ENCODE data around the gene LDHA.

DNA sequence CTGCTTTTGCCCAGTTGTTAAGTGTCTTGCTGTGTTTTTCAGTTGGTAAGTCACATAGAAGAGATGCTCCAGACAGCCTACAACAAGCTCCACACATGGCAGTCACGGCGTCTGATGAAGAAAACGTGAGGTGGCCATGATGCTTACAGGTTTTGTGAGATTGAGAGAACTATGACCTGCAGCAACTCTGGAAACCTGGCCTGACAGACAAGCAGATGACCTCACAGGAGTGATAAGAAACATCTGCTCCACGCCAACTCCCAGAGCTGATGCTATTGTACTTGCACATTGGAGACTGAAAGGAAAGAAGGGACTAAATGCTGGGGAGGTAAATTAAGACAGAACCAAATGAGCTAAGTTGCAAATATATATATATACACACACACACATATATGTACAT is 28.6 kb upstream of the LDHA start:
- TF ChIP-seq POLR2A (IDR thresholded peaks at IDR 0.05): no peak
- TF ChIP-seq, protein P1, sequence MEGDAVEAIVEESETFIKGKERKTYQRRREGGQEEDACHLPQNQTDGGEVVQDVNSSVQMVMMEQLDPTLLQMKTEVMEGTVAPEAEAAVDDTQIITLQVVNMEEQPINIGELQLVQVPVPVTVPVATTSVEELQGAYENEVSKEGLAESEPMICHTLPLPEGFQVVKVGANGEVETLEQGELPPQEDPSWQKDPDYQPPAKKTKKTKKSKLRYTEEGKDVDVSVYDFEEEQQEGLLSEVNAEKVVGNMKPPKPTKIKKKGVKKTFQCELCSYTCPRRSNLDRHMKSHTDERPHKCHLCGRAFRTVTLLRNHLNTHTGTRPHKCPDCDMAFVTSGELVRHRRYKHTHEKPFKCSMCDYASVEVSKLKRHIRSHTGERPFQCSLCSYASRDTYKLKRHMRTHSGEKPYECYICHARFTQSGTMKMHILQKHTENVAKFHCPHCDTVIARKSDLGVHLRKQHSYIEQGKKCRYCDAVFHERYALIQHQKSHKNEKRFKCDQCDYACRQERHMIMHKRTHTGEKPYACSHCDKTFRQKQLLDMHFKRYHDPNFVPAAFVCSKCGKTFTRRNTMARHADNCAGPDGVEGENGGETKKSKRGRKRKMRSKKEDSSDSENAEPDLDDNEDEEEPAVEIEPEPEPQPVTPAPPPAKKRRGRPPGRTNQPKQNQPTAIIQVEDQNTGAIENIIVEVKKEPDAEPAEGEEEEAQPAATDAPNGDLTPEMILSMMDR (IDR thresholded peaks at IDR 0.05): no peak
